ENCODE measurements around the gene TFF3.

GRCh38 chr21:42330380-42331371 lies 15.5 kb upstream of the TFF3 start:
- TF ChIP-seq SIN3A (IDR thresholded peaks at IDR 0.05; ENCODE audit: borderline replicate concordance, insufficient read depth, low read length) (no peak), POLR2AphosphoS5 (IDR thresholded peaks at IDR 0.05; ENCODE audit: low read depth, low read length) (no peak), TAF1 (IDR thresholded peaks at IDR 0.05; ENCODE audit: borderline replicate concordance, insufficient read depth, low read length) (no peak)

Data from PFSK-1 (cell line).